Duodenal mucosa (tissue), 2 donors: ENCODE data around the gene RGL4.
"Not testable (repeated sequence)": the region's sequence is repeated elsewhere in the genome, so short reads cannot be mapped to it uniquely, and the experiment has no call there.

Experiments used
- H3K27ac ChIP-seq: one replicate; pipeline ENCODE4 v1.7.0; 2013; ENCODE audit warnings: low read depth, low read length
- H3K27me3 ChIP-seq, 2 donors: one replicate each; pipeline ENCODE4 v1.7.0; 2013; ENCODE audit warnings: low read length in 2 of 2, control low read depth in 1 of 2; ENCODE audit not compliant: insufficient read depth in 2 of 2, control insufficient read depth in 1 of 2
- H3K36me3 ChIP-seq, 2 donors: one replicate each; pipeline ENCODE4 v1.7.0; 2013; ENCODE audit warnings: low read length in 2 of 2, control low read depth in 1 of 2; ENCODE audit not compliant: insufficient read depth in 2 of 2, control insufficient read depth in 1 of 2
- H3K4me1 ChIP-seq, 2 donors: one replicate each; pipeline ENCODE4 v1.7.0; 2013; ENCODE audit warnings: low read length in 2 of 2, control low read depth in 1 of 2; ENCODE audit not compliant: insufficient read depth in 2 of 2, control insufficient read depth in 1 of 2
- H3K4me3 ChIP-seq, 2 donors: one replicate each; pipeline ENCODE4 v1.7.0; 2013; ENCODE audit warnings: low read length in 2 of 2, low read depth in 1 of 2
- H3K9ac ChIP-seq, 2 donors: one replicate each; pipeline ENCODE4 v1.7.0; 2013; ENCODE audit warnings: low read length in 2 of 2, low read depth in 1 of 2
- H3K9me3 ChIP-seq, 2 donors: one replicate each; pipeline ENCODE4 v1.7.0; 2013; ENCODE audit warnings: low read length in 2 of 2, control low read depth in 1 of 2; ENCODE audit not compliant: control insufficient read depth in 1 of 2

The RGL4 gene

GRCh38 chr22:23671387-23671786, 19.4 kb upstream of the RGL4 start:
- not testable (repeated sequence) for H3K36me3 ChIP-seq, H3K9ac ChIP-seq, H3K27me3 ChIP-seq, H3K27ac ChIP-seq, H3K9me3 ChIP-seq, H3K4me3 ChIP-seq
- H3K4me1 ChIP-seq: peaks cover 7 to 11% of the 10 kb centered on the region in 2 donors

GRCh38 chr22:23672307-23673049, 18.3 kb upstream of the RGL4 start:
- not testable (repeated sequence) for H3K4me3 ChIP-seq, H3K9me3 ChIP-seq, H3K36me3 ChIP-seq, H3K9ac ChIP-seq, H3K27ac ChIP-seq, H3K27me3 ChIP-seq
- peaks cover 7 to 12% of the 10 kb centered on the region in 2 donors for H3K4me1 ChIP-seq

- peaks cover 7 to 12% of the 10 kb centered on the region in 2 donors for H3K4me1 ChIP-seq
- H3K4me3 ChIP-seq: no peak overlapping the region
- no peak overlapping the region for H3K9ac ChIP-seq
- H3K9me3 ChIP-seq: no peaks in the 10 kb centered on the region
- H3K27me3 ChIP-seq: no peaks in the 10 kb centered on the region
- H3K27ac ChIP-seq: no peak overlapping the region
- peaks cover 0 to 8% of the 10 kb centered on the region in 2 donors for H3K36me3 ChIP-seq
These were observed 17.7 kb upstream of the RGL4 start for GRCh38 chr22:23673050-23673620.

GRCh38 chr22:23673826-23674690, 16.8 kb upstream of the RGL4 start:
- Histone ChIP-seq H3K27me3 (no peaks in the 10 kb centered on the region), H3K27ac (no peak overlapping the region), H3K9ac (no peak overlapping the region), H3K36me3 (peaks cover 0 to 8% of the 10 kb centered on the region in 2 donors), H3K4me3 (no peak overlapping the region), H3K4me1 (peaks cover 7 to 12% of the 10 kb centered on the region in 2 donors), H3K9me3 (no peaks in the 10 kb centered on the region)

GRCh38 chr22:23674886-23675501, 15.8 kb upstream of the RGL4 start:
- not testable (repeated sequence) for H3K9ac ChIP-seq, H3K27me3 ChIP-seq, H3K4me3 ChIP-seq, H3K27ac ChIP-seq, H3K9me3 ChIP-seq
- Histone ChIP-seq H3K4me1 (peaks cover 7 to 12% of the 10 kb centered on the region in 2 donors), H3K36me3 (peaks cover 0 to 11% of the 10 kb centered on the region in 2 donors)

DNA sequence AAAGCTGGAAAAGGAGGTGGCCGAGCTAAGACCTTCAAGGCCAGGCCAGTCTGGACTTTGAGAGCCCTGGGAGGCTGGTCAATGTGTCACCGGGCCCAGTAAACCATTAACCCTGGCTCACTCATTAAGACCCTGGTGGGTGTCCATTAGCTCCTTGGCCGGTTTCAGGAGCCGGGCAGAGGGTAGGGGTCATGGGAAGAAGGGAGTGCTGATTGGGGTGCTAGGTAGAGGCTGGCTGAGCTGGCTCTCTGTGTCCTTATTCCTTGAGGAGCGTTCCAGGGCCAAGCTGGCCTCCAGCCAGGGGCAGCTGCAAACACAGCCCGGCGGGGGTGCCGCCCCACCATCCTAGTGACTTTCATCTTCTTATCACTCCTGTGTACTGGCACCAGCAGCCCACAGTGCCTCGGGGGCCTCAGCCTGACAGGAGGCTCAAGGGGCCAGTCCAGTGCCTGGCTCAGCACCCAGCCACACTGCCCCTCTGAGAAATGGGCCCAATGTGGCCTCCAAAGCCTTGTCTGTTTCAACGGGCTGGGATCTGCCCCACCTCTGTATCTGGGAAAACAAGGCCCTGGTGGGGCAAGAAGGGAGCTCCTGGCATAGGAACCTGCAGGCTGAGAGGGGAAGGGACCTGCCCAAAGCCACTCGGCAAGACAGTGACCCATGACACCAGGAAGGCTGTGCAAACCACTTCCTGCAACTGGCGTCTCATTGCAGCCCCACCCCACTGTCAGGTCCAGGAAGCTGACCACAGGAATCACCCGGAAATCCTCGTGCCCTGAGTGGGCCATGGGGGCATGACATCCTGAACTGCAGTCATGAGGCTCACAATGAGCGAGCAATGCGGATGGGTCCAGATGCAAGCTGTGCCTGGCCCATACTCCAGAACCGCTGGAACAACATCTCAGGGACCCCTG, 15.1 kb upstream of the RGL4 start:
- peaks cover 7 to 12% of the 10 kb centered on the region in 2 donors for H3K4me1 ChIP-seq
- no peak overlapping the region for H3K9ac ChIP-seq
- no peaks in the 10 kb centered on the region for H3K27me3 ChIP-seq
- peaks cover 0 to 10% of the 10 kb centered on the region in 2 donors for H3K36me3 ChIP-seq
- no peak overlapping the region for H3K27ac ChIP-seq
- no peaks in the 10 kb centered on the region for H3K9me3 ChIP-seq
- H3K4me3 ChIP-seq: no peak overlapping the region

DNA sequence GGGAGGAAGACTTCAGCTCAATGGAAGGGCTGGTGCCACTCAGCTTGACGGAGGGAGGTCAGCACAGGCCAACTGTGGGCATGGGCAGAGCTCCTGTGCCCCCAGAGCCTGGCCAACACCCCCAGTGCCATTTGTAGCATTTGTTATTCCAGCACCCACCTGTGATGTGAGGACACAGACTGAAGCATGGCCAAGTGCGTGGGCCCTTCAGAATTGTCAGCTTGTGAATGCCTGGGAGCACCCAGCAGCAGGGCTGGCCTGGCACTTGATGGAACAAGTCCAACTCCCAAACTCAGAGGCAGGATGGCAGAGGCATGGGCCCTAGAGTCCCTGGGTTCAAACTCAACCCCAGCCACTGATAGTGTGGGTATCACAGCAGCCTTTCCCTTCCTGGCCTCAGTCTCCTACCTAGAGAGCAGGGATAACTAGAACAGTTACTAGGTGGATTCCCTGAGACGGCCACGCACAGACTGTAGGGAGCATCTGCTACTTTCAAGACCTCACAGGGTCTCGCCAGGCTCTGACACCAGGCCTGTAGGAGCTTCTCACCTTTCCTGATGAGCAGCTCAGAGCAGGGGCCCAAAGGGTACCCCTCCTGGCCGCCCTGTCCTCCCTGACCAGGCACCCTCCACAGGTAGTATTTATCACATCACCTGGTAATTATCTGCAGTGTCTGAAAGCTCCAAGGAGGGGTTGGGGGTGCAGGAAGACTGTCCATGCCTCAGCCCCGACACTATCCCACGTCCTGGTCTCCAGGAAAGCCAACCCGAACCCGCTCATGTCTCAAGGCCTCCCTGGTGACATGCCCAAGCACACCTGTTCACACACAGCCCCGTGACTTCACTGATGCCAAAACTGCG, 13.7 kb upstream of the RGL4 start:
- H3K9me3 ChIP-seq, H3K27me3 ChIP-seq, H3K4me3 ChIP-seq, H3K27ac ChIP-seq, H3K9ac ChIP-seq: not testable (repeated sequence)
- H3K4me1 ChIP-seq: peaks cover 7 to 12% of the 10 kb centered on the region in 2 donors
- H3K36me3 ChIP-seq: peaks cover 5 to 19% of the 10 kb centered on the region in 2 donors

DNA sequence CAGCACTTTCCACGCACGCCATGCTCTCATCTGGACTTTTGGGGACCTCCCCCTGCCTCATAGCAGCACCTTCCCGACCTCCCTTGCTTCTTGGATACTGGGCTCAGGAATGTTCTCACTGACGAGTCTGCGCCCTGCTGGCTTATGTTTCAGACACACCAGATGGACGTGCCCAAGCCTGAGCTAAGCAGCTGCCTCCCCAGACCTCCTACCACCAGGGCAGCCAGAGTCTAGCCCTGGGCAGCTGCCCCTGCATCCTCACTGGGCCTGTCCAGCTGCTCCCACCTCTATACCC, 13.2 kb upstream of the RGL4 start:
- H3K36me3 ChIP-seq: peaks cover 5 to 22% of the 10 kb centered on the region in 2 donors
- peaks cover 7 to 12% of the 10 kb centered on the region in 2 donors for H3K4me1 ChIP-seq
- no peak overlapping the region for H3K27ac ChIP-seq
- H3K27me3 ChIP-seq: no peaks in the 10 kb centered on the region
- H3K4me3 ChIP-seq: no peak overlapping the region
- no peaks in the 10 kb centered on the region for H3K9me3 ChIP-seq
- no peak overlapping the region for H3K9ac ChIP-seq

- Histone ChIP-seq H3K4me3 (no peak overlapping the region), H3K9me3 (no peaks in the 10 kb centered on the region), H3K27ac (no peak overlapping the region), H3K27me3 (no peaks in the 10 kb centered on the region), H3K4me1 (peaks cover 7 to 12% of the 10 kb centered on the region in 2 donors), H3K36me3 (peaks cover 7 to 27% of the 10 kb centered on the region in 2 donors), H3K9ac (no peak overlapping the region)
These were observed 12.7 kb upstream of the RGL4 start for GRCh38 chr22:23678133-23678532.
